Esophagus (tissue), 2 donors: ENCODE measurements around the gene UBE3A. TPM values are rescaled to one million over a fixed set of nuclear protein-coding genes. Genes with fewer than 3 reads are reported as not detected.

Experiments used
- H3K27ac ChIP-seq, 2 donors: one replicate each; pipeline ENCODE4 v1.5.1; 2013; ENCODE audit warnings: low read depth in 2 of 2, mild to moderate bottlenecking in 2 of 2, inconsistent platforms in 1 of 2, low read length in 1 of 2, moderate library complexity in 1 of 2
- H3K27me3 ChIP-seq, 2 donors: one replicate each; pipeline ENCODE4 v1.6.1; 2013; ENCODE audit warnings: low read length in 2 of 2, control low read depth in 1 of 2, mild to moderate bottlenecking in 1 of 2; ENCODE audit not compliant: insufficient read depth in 2 of 2, control insufficient read depth in 1 of 2
- H3K36me3 ChIP-seq, 2 donors: one replicate each; pipeline ENCODE4 v1.6.1; 2013; ENCODE audit warnings: low read length in 1 of 2; ENCODE audit not compliant: control insufficient read depth in 2 of 2, insufficient read depth in 2 of 2
- H3K4me1 ChIP-seq, 2 donors: one replicate each; pipeline ENCODE4 v1.6.1; 2013; ENCODE audit warnings: low read length in 1 of 2; ENCODE audit not compliant: control insufficient read depth in 2 of 2, insufficient read depth in 2 of 2
- H3K4me3 ChIP-seq, 2 donors: one replicate each; pipeline ENCODE4 v1.5.1; 2013; ENCODE audit warnings: low read length in 2 of 2, mild to moderate bottlenecking in 2 of 2, low read depth in 1 of 2, moderate library complexity in 1 of 2
- H3K9me3 ChIP-seq, 2 donors: one replicate each; pipeline ENCODE4 v1.6.1; 2013; ENCODE audit warnings: mild to moderate bottlenecking in 2 of 2, low read depth in 1 of 2, low read length in 1 of 2, moderate library complexity in 1 of 2; ENCODE audit not compliant: control insufficient read depth in 2 of 2, insufficient read depth in 1 of 2
- WGBS, 2 donors: extraction: QIAGEN DNeasy Blood & Tissue Kit; methylation state at CpG; one replicate each; pipeline ENCODE4 v1.1.7; 2013; 5-methylcytosine and 5-hydroxymethylcytosine counted together
- polyA plus RNA-seq, 2 donors: library from polyadenylated mRNA; stranded (reverse); fragments of 200-250 nt; gene quantifications; one replicate each; pipeline ENCODE4 v1.2.3, GENCODE V29; 2013
- donor health status: healthy with polysubstance abuse.
- donor health status: Bipolar disorder and iron deficiency.

The UBE3A gene
- polyA plus RNA-seq, 2 donors, result 14.8 to 15.1 TPM

DNA sequence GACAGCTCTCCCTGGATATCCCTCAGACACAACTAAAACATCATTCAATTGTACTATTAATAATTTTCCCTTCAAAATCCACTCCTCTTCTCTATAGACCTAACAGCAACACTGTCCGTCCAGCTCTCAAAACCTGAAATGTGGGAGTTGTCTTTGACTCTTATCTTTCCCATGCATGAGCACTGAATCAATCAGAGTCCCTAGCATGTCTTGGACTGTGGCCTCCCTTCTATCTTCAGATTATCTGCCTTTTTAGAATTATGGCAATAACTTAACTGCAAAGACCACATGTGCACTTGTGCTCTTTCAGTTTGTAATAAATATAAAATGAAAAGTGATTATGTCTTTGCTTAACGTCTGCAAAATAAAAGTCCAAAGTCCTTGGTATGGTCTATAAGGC lies 107.0 kb downstream of the UBE3A start:
- Histone ChIP-seq H3K4me1 (no peaks in the 10 kb centered on the region), H3K27me3 (no peaks in the 10 kb centered on the region), H3K9me3 (no peaks in the 10 kb centered on the region), H3K27ac (no peak overlapping the region), H3K4me3 (no peak overlapping the region), H3K36me3 (peaks cover 0 to 6% of the 10 kb centered on the region in 2 donors)
- 88 to 89% methylated on average over 2 of the region's 2 CpGs for WGBS, 2 donors

DNA sequence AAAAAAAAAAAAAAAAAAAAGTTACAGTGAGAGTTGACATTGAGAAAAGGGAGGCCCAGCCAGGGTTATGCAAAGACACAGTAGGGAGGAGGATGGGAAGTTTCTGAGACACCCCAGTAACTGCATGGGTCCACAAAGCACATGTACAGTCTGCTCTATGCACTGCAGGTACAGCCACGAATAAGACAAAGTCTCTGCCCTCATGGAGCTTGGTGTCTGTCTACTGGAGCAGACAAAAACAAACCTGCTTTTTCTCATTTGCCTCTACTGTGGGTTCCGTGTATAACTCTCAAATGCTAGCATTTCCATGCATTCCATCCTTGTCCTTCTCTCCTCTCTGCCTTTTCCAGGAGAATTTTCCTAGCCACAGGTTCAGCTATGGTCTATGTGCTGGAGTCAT lies 107.4 kb downstream of the UBE3A start:
- Histone ChIP-seq H3K4me3 (no peak overlapping the region), H3K4me1 (no peaks in the 10 kb centered on the region), H3K9me3 (no peaks in the 10 kb centered on the region), H3K27me3 (no peaks in the 10 kb centered on the region), H3K27ac (no peak overlapping the region), H3K36me3 (peaks cover 0 to 6% of the 10 kb centered on the region in 2 donors)
- WGBS, 2 donors, result 92 to 100% methylated on average over 2 of the region's 2 CpGs

DNA sequence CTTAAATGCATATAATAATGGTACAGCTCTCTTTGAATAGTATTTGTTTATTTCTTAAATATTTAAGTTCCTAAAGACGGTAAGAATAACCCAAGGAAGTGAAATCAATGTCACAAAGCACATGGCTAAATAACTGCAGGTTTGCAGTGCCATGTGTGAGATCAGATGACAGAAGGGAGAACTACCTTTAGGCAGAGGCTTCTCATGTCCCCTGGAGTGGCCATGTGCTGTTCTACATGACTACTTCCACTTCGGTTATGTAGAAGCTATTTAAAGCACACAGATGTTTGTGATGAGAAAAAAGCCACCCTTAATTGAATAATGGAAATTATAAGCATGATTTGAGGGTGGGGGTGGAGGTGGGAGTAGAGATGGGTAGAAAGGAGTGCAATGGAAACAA lies 109.1 kb downstream of the UBE3A start:
- 73 to 77% methylated on average over 2 of the region's 2 CpGs for WGBS, 2 donors
- Histone ChIP-seq H3K27me3 (no peaks in the 10 kb centered on the region), H3K36me3 (peaks cover 0 to 3% of the 10 kb centered on the region in 2 donors), H3K4me3 (no peak overlapping the region), H3K27ac (no peak overlapping the region), H3K4me1 (no peaks in the 10 kb centered on the region), H3K9me3 (no peaks in the 10 kb centered on the region)

DNA sequence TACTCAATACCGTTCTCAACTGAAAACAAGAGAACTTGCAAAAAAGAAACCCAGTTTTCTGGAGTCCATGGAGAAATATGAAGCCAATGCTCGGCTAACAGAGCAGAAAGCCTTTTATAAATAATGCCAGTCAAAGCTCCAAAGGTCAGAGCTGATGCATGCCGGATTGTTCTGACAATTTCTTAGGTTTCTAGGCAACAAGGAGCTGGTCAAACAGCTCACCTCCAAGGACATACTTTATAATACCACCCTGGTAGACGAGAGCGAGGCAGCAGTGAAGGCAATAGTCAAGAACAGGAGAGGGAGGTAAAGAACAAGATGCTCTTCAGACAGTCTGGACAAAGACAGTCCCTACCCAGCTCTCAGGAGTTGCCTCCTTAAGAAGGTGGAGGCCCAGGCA lies 111.1 kb downstream of the UBE3A start:
- WGBS, 2 donors, result 62 to 71% methylated on average over 5 of the region's 5 CpGs
- Histone ChIP-seq H3K4me1 (no peaks in the 10 kb centered on the region), H3K27me3 (no peaks in the 10 kb centered on the region), H3K4me3 (no peak overlapping the region), H3K36me3 (no peaks in the 10 kb centered on the region), H3K9me3 (peaks cover 0 to 2% of the 10 kb centered on the region in 2 donors), H3K27ac (no peak overlapping the region)

DNA sequence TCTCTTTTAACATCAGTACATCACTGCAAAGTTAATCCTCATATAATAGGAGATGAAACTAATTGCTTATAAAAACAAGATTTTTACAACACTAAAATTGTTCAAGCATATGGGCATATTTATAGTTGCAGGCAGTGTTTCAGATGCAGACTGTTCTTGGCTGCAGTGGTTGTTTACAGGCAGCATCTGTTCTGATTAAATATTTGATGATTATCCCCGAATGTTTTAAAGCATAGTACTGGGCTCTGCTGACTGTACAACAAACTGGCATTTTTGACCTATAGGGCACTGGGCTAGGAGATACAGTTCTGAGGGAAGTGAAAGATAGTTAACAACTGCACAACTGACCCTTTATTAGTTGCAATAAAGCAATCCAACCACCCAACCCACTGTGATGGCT lies 113.6 kb downstream of the UBE3A start:
- peaks cover 0 to 2% of the 10 kb centered on the region in 2 donors for H3K9me3 ChIP-seq
- no peak overlapping the region for H3K4me3 ChIP-seq
- H3K36me3 ChIP-seq, result no peaks in the 10 kb centered on the region
- H3K27me3 ChIP-seq, result no peaks in the 10 kb centered on the region
- H3K4me1 ChIP-seq, result no peaks in the 10 kb centered on the region
- no peak overlapping the region for H3K27ac ChIP-seq
- WGBS, 2 donors, result 58 to 66% methylated on average over 1 of the region's 1 CpG

DNA sequence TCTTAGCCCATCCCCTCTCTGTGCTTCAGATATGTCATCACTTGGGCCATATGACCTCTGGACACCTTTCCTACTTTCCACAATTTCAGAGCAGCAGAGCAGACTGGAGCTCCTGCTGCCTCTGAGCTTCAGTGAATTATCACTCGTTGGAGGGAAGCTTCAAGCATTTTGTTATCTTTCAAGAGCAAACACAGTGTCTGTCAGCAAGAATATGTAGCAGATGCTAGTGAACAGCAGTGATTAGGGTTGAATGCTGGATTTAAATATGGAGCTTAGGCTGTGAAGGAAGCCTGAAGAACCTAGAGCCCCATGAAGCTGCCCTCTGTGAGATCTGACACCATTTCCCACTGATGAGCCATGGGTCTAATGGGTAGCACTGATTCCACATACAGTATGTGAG lies 115.4 kb downstream of the UBE3A start:
- Histone ChIP-seq H3K4me3 (no peak overlapping the region), H3K9me3 (peaks cover 0 to 2% of the 10 kb centered on the region in 2 donors), H3K27ac (no peak overlapping the region), H3K27me3 (no peaks in the 10 kb centered on the region), H3K36me3 (no peaks in the 10 kb centered on the region), H3K4me1 (no peaks in the 10 kb centered on the region)
- WGBS, 2 donors, result 46 to 62% methylated on average over 1 of the region's 1 CpG

DNA sequence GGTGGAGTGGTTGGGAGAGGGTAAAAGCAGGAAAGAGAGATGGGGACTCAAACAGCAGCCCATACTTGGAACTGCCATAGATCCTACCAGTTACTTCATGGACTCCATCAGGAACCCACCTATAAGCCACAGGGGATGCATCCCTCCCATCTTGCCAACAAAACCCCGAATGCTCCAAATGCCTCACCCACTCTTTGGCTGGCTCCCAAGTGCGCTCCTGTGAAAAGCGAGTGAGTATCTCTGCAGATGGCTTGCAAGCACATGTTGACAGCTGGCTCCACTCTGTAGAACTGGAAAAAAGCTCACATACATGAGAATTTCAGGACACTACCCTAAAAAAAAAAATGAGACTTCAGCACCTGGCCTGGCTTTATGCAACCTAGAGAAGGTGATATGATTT lies 151.0 kb downstream of the UBE3A start:
- H3K4me3 ChIP-seq, result no peak overlapping the region
- no peaks in the 10 kb centered on the region for H3K4me1 ChIP-seq
- H3K9me3 ChIP-seq, result peaks cover 3% of the 10 kb centered on the region in 2 donors
- no peak overlapping the region for H3K27ac ChIP-seq
- 81 to 88% methylated on average over 3 of the region's 3 CpGs for WGBS, 2 donors
- H3K27me3 ChIP-seq, result no peaks in the 10 kb centered on the region
- no peaks in the 10 kb centered on the region for H3K36me3 ChIP-seq
